Lower leg skin (tissue), 4 donors: ENCODE data around the gene HIP1. TPM values are rescaled to one million over a fixed set of nuclear protein-coding genes. Genes with fewer than 3 reads are reported as not detected.
A peak's percentile ranks its signal among the peaks of the same experiment; 100 is the strongest.

Experiments
- DNase-seq, 2 donors: peaks; one replicate each; pipeline ENCODE4 v3.0.0-alpha.2; 2019; ENCODE audit warnings: low spot score in 2 of 2
- H3K4me3 ChIP-seq: fragments of 200-600 bp; sonication (generic); 2 replicates; pipeline ENCODE4 v1.5.1; 2017; ENCODE audit warnings: mild to moderate bottlenecking, low read depth; ENCODE audit not compliant: poor library complexity, severe bottlenecking
- POLR2A ChIP-seq, 2 donors: fragments of 450-650 bp; IDR thresholded peaks; one replicate each; pipeline ENCODE4 v1.6.1; 2016 to 2017; ENCODE audit warnings: antibody characterized with exemption in 2 of 2, mild to moderate bottlenecking in 1 of 2, moderate library complexity in 1 of 2
- WGBS, 2 donors: methylation state at CpG; one replicate each; pipeline ENCODE4 v1.1.5; 2018; 5-methylcytosine and 5-hydroxymethylcytosine counted together
- intact Hi-C: fragments of 100-400 bp; cut with DNase I; formaldehyde crosslinking; loops from one replicate; pipeline ENCODE4 v1.15.0; 2023; ENCODE audit warnings: low total_unique reads
- total RNA-seq, 4 donors: library from RNA; depleted of rRNA; stranded (reverse); fragments of >200 nt; gene quantifications; one replicate each; pipeline ENCODE4 v1.1.0, GENCODE V29; 2016
- TF ChIP-seq, protein P1 (sequence below), 3 donors: fragments of 450-650 bp; IDR thresholded peaks; one replicate each; pipeline ENCODE4 v1.5.1; 2016; ENCODE audit warnings: antibody characterized with exemption in 3 of 3, mild to moderate bottlenecking in 3 of 3, moderate library complexity in 2 of 3

Gene HIP1
- total RNA-seq, 4 donors from 2014 or later: 20.1 to 30.3 (median 23.0) TPM

DNA sequence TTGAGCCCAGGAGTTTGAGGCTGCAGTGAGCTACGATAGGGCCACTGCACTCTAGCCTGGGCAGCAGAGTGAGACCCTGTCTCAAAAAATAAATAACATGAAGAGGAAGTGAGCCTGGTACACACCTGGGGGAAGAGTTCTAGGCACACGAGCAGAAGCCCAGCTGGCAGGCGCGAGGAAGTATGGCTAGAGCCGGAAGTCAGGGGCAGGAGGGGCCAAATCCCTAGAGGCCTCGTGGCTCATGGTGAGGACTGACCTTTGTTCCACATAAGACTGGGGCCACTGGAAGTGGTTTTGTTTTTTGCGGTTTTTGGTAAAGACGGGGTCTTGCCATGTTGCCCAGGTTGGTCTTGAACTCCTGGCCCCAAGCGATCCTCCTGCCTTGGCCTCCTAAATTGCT lies 117.6 kb downstream of the HIP1 start:
- DNase-seq: no peak
- intact Hi-C loops: no loop called here
- TF ChIP-seq, protein P1, sequence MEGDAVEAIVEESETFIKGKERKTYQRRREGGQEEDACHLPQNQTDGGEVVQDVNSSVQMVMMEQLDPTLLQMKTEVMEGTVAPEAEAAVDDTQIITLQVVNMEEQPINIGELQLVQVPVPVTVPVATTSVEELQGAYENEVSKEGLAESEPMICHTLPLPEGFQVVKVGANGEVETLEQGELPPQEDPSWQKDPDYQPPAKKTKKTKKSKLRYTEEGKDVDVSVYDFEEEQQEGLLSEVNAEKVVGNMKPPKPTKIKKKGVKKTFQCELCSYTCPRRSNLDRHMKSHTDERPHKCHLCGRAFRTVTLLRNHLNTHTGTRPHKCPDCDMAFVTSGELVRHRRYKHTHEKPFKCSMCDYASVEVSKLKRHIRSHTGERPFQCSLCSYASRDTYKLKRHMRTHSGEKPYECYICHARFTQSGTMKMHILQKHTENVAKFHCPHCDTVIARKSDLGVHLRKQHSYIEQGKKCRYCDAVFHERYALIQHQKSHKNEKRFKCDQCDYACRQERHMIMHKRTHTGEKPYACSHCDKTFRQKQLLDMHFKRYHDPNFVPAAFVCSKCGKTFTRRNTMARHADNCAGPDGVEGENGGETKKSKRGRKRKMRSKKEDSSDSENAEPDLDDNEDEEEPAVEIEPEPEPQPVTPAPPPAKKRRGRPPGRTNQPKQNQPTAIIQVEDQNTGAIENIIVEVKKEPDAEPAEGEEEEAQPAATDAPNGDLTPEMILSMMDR (IDR thresholded peaks at IDR 0.05): no peak
- no peak for TF ChIP-seq POLR2A (IDR thresholded peaks at IDR 0.05)
- H3K4me3 ChIP-seq: no peak overlapping the region
- 75 to 79% methylated on average over 9 of the region's 9 CpGs for WGBS, 2 donors

DNA sequence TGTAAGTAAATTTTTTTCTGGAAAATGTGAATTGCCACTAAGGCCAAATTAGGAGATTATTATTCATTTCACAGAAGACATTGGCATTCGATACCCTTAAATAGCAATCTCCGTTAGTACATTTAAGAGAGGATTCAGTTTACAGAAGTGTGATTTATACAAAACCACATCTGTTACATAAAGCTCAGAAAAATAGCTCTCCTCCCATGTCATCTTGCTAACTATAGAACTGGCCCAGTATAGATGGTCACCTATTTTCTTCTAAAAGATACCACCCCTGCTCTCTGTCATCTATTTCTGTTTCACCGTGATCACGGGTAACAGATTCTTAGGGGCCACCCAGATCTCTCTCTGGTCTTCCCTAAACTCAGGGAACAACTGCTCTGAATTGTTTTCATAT lies 119.1 kb downstream of the HIP1 start:
- intact Hi-C loops: no loop called here
- TF ChIP-seq, protein P1 (IDR thresholded peaks at IDR 0.05): no peak
- no peak for TF ChIP-seq POLR2A (IDR thresholded peaks at IDR 0.05)
- 88 to 91% methylated on average over 4 of the region's 4 CpGs for whole genome bisulfite sequencing, 2 donors

DNA sequence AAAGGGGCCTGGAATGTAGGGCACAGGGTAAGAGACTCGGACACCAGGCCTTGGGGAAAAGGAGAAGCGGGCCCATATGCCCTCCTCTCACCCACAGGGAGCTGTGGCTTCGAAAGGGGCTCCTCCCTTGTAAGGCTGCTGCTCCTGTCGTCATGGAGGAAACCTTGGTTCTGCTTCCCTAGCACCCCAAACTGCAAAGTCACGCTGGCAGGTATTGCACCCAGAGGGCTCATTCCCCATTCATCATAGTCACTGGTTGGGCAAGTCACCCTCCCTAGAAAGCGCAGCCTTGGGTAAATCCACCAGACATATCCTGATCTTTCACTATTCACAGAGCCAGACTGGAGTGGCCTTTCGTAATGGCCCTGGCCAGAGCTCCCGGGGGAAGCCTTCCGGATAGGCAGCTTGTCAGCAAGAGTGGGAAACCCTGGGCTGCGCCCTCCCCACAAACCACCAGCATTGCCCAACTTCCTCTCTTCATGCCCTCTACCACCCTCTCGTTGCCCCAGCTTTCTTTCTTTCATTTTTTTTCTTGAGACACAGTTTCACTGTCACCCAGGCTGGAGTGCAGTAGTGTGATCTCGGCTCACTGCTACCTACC lies 121.0 kb downstream of the HIP1 start:
- intact Hi-C loops: no loop called here
- WGBS, 2 donors: 70 to 74% methylated on average over 12 of the region's 12 CpGs
- no peak overlapping the region for H3K4me3 ChIP-seq
- DNase-seq: peak; percentile 56 to 91
- TF ChIP-seq POLR2A (IDR thresholded peaks at IDR 0.05): no peak
- TF ChIP-seq, protein P1 (IDR thresholded peaks at IDR 0.05): no peak

More for the DNA sequence above, 119.1 kb downstream of the HIP1 start:
- no peak overlapping the region for H3K4me3 ChIP-seq
- no peak for DNase-seq

DNA sequence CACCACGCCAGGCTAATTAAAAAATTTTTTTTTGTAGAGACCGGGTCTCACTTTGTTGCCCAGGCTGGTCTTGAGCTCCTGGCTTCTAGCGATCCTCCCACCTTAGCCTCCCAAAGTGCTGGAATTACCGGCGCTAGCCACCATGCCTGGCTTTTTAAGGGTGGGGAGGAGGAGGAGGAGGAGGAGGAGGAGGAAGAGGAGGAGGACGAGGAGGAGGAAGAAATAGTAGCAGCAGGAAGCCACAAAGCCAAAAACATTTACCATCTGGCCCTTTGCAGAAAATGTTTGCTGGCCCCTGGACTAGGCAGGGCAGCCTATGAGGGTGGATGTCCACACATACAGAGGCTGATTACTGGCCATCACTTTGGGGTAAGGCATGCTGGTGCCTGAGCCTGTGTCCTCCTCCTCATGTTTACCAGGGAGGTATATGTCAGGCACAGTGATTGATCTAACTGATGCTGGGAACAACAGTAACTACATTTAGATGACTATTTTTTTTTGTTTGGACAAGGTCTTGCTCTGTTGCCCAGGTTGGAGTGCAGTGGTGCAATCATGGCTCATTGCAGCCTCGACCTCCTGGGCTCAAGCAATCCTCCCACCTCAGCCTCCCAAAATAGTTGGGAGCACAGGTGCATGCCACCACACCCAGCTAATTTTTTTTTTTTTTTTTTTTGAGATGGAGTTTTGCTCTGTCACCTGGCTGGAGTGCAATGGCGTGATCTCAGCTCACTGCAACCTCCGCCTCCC lies 122.1 kb downstream of the HIP1 start:
- TF ChIP-seq, protein P1 (IDR thresholded peaks at IDR 0.05): no peak
- no peak for TF ChIP-seq POLR2A (IDR thresholded peaks at IDR 0.05)
- no peak for DNase-seq
- no peak overlapping the region for H3K4me3 ChIP-seq
- 89 to 93% methylated on average over 9 of the region's 9 CpGs for WGBS, 2 donors
- intact Hi-C loops: no loop called here

DNA sequence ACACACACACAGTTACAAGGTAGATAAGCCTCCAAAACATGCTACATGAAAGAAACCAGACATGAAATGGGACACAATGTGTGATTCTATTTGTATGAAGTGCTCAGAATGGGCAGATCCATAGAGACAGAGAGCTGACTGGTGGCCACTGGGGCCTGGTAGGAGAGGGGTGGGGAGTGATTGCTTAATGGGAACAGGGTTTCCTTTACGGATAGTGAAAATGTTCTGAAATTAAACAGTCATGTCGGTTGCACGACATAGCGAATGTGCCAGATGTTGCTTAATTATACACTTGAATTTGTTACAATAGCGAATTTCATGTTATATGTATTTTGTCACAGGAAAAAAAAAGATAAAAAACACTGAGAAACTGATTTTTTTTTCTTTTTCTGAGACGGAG lies 124.3 kb downstream of the HIP1 start:
- no peak overlapping the region for H3K4me3 ChIP-seq
- no peak for DNase-seq
- WGBS, 2 donors: 79 to 82% methylated on average over 6 of the region's 6 CpGs
- TF ChIP-seq, protein P1 (IDR thresholded peaks at IDR 0.05): no peak
- TF ChIP-seq POLR2A (IDR thresholded peaks at IDR 0.05): no peak
- intact Hi-C loops: no loop called here
